Transverse colon (tissue), 3 donors: ENCODE results near the gene FKBP1A.

Experiments used
- CTCF ChIP-seq, 5 experiments: fragments of 200-600 bp in 3 of 5; fragments of 450-650 bp in 2 of 5; sonication (generic) in 3 of 5; IDR thresholded peaks; 1 replicate in 2 of 5; 2 replicates in 3 of 5; pipeline ENCODE4 v1.5.1; 2016 to 2017; ENCODE audit warnings: antibody characterized with exemption in 5 of 5, inconsistent platforms in 3 of 5, mild to moderate bottlenecking in 2 of 5, moderate library complexity in 1 of 5
- EP300 ChIP-seq: sonication (generic); formaldehyde crosslinking; IDR thresholded peaks from one replicate; pipeline ENCODE4 v1.6.1; 2017; ENCODE audit warnings: antibody characterized with exemption, low read depth
- POLR2A ChIP-seq: fragments of 450-650 bp; IDR thresholded peaks from one replicate; pipeline ENCODE4 v1.6.1; 2016; ENCODE audit warnings: antibody characterized with exemption, mild to moderate bottlenecking, moderate library complexity

- TF ChIP-seq CTCF (IDR thresholded peaks at IDR 0.05), result no peak
- no peak for TF ChIP-seq EP300
- TF ChIP-seq POLR2A, result no peak
These were observed 18.6 kb downstream of the FKBP1A start for GRCh38 chr20:1374246-1374645.
